KOPT-K1 (cell line): Measurements from ENCODE around the gene TMPRSS3.
A peak's percentile ranks its signal among the peaks of the same experiment; 100 is the strongest.

ENCODE experiments used
- H3K27ac ChIP-seq: fragments of 200-600 bp; sonication (generic); 2 replicates; pipeline ENCODE4 v1.5.1; 2016; ENCODE audit warnings: antibody characterized with exemption, mild to moderate bottlenecking, low read depth, low read length; ENCODE audit not compliant: poor library complexity, severe bottlenecking
- H3K36me3 ChIP-seq: fragments of 200-600 bp; sonication (generic); 2 replicates; pipeline ENCODE4 v1.5.1; 2017; ENCODE audit warnings: antibody characterized with exemption, mild to moderate bottlenecking, low read length, moderate library complexity; ENCODE audit not compliant: insufficient read depth
- H3K9me3 ChIP-seq: fragments of 200-600 bp; sonication (generic); 2 replicates; pipeline ENCODE4 v1.5.1; 2017; ENCODE audit warnings: antibody characterized with exemption, low read length, mild to moderate bottlenecking; ENCODE audit not compliant: insufficient read depth, poor library complexity, severe bottlenecking

The TMPRSS3 gene

DNA sequence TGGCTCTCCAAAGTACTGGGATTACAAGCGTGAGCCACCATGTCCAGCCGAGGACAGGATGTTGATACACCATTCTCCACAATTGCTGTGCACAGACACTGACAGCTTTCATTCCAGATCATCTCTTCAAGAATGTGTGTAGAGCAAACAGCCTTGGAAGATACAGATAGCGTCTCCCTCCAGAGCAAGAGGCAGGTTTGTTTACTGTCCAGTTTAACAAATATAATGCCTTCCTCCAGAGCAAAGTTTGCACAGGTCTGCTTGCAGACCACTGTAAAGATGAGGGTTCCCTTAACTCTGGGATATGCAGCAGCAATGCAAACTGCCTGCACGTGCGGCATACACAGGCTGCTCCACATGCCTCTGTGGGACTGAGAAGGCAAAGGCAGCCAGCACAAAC is 4.6 kb downstream of the TMPRSS3 start:
- H3K27ac ChIP-seq = no peak overlapping the region
- H3K9me3 ChIP-seq = no peaks in the 10 kb centered on the region
- no peaks in the 10 kb centered on the region for H3K36me3 ChIP-seq

DNA sequence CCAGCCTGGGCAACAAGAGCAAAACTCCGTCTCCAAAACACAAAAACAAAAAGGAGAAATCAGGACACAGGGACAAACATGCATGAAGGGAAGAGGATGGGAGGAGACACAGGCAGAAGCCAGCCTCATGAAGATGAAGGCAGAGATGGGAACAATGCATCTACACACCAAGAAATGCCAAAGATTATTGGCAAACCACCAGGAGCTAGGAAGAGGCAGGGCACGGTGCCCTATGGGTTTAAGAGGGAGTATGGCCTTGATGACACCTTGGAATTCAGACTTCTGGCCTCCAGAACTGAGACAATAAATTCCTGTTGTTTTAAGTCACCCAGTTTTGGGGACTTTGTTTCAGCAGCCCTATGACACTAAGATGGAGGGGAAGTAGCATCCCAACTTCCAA is 5.2 kb downstream of the TMPRSS3 start:
- Histone ChIP-seq H3K27ac (no peak overlapping the region), H3K36me3 (no peaks in the 10 kb centered on the region), H3K9me3 (no peaks in the 10 kb centered on the region)

DNA sequence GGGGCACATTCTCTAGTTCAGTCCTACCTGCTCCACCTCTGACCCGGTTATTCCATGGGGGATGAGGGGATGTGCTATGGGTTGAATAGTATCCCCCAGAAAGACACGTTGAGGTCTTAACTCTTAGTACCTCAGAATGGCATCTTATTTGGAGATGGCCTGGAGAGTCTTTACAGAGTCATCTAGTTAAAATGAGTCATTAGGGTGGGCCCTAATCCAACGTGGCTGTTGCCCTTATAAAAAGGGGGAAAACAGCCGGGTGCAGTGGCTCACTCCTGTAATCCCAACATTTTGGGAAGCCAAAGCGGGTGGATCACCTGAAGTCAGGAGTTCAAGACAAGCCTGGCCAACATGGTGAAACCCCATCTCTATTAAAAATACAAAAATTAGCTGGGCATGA is 5.7 kb downstream of the TMPRSS3 start:
- H3K36me3 ChIP-seq = no peaks in the 10 kb centered on the region
- H3K27ac ChIP-seq = peak overlapping the region; percentile 51
- H3K9me3 ChIP-seq = no peaks in the 10 kb centered on the region

DNA sequence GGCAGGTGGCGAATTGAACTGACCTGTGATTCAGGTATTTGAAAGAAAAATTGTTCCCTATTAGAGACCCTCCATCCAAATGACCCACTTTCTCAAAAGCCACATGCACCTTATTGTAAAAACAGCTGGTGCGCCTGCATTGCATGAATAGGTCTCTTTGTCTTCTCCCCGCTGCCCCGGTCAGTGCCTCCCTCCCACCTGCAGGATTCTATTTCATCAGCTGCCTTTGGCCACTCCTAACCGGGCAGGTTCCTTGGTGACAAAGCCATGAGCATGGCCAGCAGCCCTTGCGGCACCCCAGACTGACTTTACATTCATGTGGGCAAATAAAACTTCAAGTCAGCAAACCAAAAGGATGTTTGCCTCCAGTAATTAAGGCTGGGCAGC is 6.4 kb downstream of the TMPRSS3 start:
- no peaks in the 10 kb centered on the region for H3K36me3 ChIP-seq
- no peaks in the 10 kb centered on the region for H3K9me3 ChIP-seq
- peak overlapping the region; percentile 51 for H3K27ac ChIP-seq

DNA sequence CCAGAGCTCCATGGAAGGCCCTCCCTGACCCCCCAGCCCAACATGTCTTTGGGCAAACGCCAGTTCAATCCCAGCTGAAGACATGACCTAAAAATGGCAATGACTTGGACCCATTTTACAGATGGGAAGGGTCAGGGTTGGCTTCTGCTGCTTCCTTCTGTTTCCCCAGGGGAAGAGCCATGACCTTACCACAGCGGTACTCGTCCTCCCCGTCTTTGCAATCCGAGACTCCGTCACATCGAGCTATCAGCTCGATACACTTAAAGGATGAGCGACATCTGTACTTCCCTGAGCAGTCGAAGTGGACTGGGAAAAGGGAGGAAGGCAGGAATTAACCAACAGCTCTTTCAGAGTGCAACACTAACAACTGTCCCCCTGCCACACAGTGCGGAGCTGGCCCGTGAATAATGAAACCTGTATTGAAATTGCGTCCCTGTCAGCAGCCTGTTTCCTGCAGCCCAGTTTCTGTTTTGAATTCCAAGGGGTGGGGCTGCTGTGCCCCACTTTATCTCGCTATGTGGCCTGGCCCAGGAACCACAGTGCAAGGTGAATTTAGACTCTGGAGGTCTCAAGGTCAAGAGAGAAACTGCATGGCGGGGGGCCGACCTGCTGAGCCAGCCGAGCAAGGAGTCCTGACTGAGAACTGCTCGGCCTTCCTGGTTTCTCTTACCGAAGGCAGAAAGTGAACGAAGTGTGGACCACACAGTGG is 7.0 kb downstream of the TMPRSS3 start:
- no peaks in the 10 kb centered on the region for H3K36me3 ChIP-seq
- H3K9me3 ChIP-seq = no peaks in the 10 kb centered on the region
- H3K27ac ChIP-seq = peak overlapping the region; percentile 51

DNA sequence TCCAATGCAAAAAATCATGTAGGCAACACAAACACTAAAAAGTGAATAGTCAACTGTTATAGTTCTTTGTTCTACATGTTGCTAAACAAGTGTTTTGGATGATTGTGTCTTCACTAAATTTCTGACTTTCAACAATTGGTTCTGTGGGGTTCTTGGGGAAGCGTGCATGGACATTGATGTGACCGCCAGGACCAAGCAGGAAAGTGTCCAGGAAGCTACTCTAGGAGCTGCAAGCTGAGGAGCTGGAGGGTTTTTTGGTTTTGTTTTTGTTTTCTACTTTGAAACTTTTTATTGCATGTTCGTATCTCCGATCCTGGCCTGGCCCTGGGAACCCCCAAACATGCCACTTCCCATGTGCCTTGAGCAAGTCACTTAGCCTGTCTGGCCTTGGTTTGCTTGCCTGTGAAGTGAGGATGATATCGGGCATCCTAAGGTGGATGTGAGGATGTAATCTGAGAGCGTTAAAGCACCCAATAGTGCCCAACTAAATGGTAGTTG is 8.0 kb downstream of the TMPRSS3 start:
- Histone ChIP-seq H3K27ac (no peak overlapping the region), H3K9me3 (no peaks in the 10 kb centered on the region), H3K36me3 (no peaks in the 10 kb centered on the region)

DNA sequence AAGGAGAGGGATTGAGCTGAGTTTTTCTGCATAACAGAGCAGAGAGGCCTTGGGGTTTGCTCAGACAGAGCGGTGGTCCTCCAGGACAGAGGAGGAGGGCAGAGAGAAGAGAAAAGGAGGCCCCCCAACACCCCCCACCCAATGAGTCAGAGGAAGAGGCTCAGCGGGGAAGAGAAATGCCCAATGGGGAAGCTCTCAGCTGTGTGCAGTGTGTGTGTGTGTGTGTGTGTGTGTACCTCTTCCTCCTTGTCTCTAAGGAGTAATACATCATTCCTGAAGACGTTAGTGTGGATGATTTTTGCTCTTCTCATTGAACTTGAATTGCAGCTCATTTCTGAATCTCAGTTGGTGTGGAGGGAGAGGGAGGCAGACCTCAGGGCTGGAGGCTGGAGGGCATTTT is 8.7 kb downstream of the TMPRSS3 start:
- H3K9me3 ChIP-seq = peaks cover 3% of the 10 kb centered on the region
- no peaks in the 10 kb centered on the region for H3K36me3 ChIP-seq
- H3K27ac ChIP-seq = peak overlapping the region; percentile 35

DNA sequence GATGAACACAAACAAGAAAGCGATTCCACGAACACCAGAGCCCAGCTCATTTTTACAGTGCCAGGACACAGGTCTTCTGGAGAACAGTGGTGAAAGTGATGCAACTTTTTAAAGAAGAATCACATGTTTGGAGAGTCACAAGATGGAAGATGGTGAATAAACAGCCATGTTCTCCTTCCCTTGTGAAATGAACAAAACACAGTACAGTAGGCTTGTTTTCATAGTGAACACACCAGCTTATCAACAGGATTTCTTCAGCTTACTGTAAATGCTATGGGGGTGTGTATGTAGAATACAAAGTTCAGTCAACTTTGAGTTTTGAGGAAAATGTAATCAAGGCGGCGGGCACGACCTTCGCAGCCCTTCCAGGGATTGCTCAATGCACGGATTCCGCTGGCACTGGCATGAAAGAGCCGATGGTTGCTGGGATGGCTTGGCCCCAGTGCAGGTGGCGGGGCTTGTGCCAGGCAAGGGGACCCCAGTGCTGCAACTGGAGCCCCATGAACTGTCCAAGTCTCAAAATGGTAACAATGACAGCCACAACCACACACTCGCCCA is 9.7 kb downstream of the TMPRSS3 start:
- H3K36me3 ChIP-seq = no peaks in the 10 kb centered on the region
- peaks cover 11% of the 10 kb centered on the region for H3K9me3 ChIP-seq
- no peak overlapping the region for H3K27ac ChIP-seq

DNA sequence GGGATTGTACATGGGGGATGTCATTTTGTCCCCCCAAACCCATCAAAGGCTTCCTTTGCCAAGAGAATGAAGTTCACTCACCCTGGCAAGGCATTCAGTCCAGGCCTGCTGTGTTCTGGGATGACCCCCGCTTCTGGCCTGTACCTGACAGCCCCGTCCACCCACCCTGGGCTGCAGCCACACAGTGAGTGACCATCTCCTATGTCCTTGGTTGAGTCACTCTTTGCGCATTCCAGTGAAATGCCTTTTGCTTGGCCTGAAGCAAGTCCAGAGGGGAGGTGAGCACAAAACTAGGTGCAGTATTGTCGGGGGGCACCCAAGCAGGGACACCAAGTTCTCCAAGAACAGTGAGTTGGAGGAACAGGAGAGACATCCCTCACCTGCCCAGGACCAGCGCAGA is 10.2 kb downstream of the TMPRSS3 start:
- Histone ChIP-seq H3K9me3 (peaks cover 11% of the 10 kb centered on the region), H3K36me3 (no peaks in the 10 kb centered on the region), H3K27ac (no peak overlapping the region)

DNA sequence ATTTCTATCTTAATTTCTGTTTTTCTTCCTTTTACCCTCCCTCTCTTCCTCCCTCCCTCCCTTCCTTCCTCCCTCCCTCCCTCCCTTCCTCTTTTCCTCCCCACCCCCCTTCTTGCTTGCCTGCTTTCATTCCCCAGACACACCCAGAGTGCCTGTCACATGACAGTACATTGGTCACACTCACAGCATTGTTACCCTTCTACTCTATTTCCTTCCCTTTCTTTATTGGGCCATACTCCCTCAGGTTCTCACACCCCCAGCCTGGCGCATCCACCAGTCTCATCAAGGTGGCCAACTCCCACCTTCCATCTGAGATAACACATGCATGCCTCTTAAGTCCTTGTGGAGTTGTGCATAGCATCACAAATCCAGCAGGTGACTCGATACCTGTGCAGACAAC is 10.9 kb downstream of the TMPRSS3 start:
- H3K27ac ChIP-seq = no peak overlapping the region
- peaks cover 11% of the 10 kb centered on the region for H3K9me3 ChIP-seq
- H3K36me3 ChIP-seq = no peaks in the 10 kb centered on the region

DNA sequence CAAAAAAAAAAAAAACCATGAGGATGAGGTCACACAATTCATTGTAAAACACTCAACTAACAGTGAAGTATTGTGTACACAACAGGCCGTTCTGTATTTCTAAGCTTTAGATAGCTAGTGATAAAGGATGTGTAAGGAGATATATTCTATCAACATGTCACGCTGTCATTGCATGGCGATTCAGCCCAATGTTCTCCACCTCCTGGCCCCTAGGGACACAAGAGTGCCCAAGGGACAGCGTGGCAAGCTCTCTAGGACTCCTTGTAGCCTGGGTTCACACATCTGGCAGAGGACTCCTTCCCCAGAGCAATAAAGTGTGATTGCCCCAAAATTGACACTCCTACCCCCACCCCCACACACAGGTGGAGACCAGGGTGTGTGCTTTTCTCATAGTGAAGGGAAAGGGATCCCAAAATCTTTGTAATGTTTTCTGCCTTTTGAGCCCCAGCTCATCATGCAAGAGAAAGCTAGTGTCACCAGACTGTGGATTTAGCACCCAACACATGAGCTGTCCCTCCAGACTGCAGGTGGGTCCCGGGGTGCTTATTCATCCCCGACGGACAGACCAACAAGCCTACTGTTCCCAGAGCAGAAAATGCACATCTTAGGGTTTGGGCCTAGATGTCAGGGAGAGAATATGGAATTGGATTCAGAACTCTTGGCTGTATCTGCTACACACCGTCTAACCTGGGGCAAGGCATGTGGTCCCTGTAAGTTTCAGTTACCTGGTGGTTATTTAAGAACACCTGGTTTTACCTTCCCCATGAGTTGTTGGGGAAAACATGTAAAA is 11.5 kb downstream of the TMPRSS3 start:
- Histone ChIP-seq H3K27ac (peak overlapping the region; percentile 27), H3K9me3 (peaks cover 11% of the 10 kb centered on the region), H3K36me3 (no peaks in the 10 kb centered on the region)

DNA sequence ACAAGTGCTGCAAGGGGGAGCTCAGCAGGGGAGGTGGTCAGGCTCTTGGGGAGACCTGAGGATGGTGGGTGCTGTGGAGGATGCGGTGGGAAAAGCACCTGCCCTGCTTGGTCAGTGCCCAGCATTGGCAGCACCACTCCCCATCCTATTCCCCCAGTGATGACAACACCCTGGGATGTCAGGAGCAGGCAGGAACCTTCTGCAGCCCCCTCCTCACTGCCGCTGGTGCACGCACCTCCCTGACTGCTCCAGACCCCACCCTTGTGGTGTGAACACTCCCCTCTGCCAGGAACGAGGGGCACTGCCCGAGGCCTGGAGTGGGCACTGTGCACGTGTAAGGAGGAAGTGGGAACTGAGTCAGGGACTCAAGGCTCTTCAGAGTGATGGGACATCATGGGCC is 12.5 kb downstream of the TMPRSS3 start:
- Histone ChIP-seq H3K36me3 (no peaks in the 10 kb centered on the region), H3K27ac (no peak overlapping the region), H3K9me3 (peaks cover 11% of the 10 kb centered on the region)

DNA sequence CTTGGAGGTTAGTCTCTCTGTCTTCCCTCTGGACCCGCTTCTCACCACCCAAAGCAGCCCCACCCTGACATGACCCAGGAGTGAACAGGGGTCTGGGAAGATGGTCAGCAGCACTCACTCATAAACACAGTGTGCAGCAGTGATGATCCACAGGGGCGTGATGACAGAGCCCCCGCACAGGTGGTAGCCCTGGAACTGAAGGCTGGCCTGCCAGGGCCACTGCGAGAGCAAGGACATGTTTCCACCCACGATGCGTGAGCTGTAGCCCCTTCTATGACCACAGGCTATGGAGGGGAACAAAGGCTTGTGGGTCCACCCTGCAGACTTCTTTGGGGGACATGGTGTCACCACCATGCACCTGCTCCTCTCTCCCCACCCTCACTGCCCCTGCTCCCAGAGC is 12.9 kb downstream of the TMPRSS3 start:
- H3K36me3 ChIP-seq = no peaks in the 10 kb centered on the region
- H3K27ac ChIP-seq = no peak overlapping the region
- peaks cover 11% of the 10 kb centered on the region for H3K9me3 ChIP-seq

DNA sequence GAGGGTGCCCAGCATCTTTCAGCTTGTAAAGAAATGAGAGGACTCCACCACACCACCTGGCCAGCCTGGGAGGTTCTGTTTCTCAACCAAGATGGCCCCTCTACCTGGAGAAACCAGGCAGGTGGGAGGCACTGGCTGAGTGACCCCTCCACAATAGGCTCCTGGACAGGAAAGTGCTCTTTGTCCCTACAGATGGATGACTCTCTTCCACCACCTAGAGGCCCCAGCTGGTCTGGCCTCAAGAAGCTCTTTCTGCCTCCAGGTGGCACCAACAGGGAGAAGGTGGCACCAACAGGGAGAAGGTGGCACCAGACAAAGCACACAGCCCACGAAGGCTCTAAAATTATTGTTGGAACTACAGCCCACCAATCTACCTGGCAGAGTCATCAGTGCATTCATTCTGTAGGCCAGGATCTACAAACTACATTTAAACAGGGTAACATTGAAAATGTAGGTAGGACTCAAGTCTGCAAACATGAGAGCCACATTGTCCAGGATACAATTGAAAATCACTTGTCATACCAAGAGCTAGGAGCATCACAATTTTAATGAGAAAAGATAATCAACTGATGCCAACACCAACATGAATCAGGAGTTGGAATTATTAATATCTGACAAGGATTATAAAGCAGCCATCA is 14.4 kb downstream of the TMPRSS3 start:
- Histone ChIP-seq H3K36me3 (no peaks in the 10 kb centered on the region), H3K9me3 (peaks cover 11% of the 10 kb centered on the region), H3K27ac (no peak overlapping the region)
